Neural cell (in vitro differentiated cells): ENCODE results near the gene IFIT2. TPM values are rescaled to one million over a fixed set of nuclear protein-coding genes. Genes with fewer than 3 reads are reported as not detected.

Source experiments
- H2AFZ ChIP-seq: fragments of 200-600, 300-800 bp; sonication (generic), shearing (Covaris generic); 2 replicates; pipeline ENCODE4 v1.6.0; 2014; ENCODE audit warnings: low read depth, mild to moderate bottlenecking, antibody characterized with exemption, low read length, moderate library complexity
- H3F3A ChIP-seq: fragments of 200-600 bp; shearing (Covaris generic); 2 replicates; pipeline ENCODE4 v1.6.1; 2016; ENCODE audit warnings: mild to moderate bottlenecking, moderate library complexity, mixed read lengths, antibody characterized with exemption, low read length; ENCODE audit not compliant: insufficient read depth, poor library complexity, severe bottlenecking
- H3K27ac ChIP-seq: fragments of 200-600, 300-800 bp; sonication (generic), shearing (Covaris generic); 2 replicates; pipeline ENCODE4 v1.5.1; 2014; ENCODE audit warnings: mild to moderate bottlenecking, low read length, moderate library complexity
- H3K27me3 ChIP-seq: fragments of 300-800, 200-600 bp; sonication (generic), shearing (Covaris generic); 2 replicates; pipeline ENCODE4 v1.6.0; 2014; ENCODE audit warnings: mild to moderate bottlenecking, low read depth, low read length, moderate library complexity; ENCODE audit not compliant: insufficient read depth
- H3K36me3 ChIP-seq: fragments of 300-800, 200-600 bp; sonication (generic), shearing (Covaris generic); 2 replicates; pipeline ENCODE4 v1.5.1; 2014; ENCODE audit warnings: mild to moderate bottlenecking, antibody characterized with exemption, low read length, moderate library complexity; ENCODE audit not compliant: insufficient read depth
- H3K4me2 ChIP-seq: fragments of 300-800, 200-600 bp; sonication (generic), shearing (Covaris generic); 2 replicates; pipeline ENCODE4 v1.6.0; 2014; ENCODE audit warnings: mild to moderate bottlenecking, low read length
- H3K4me3 ChIP-seq: fragments of 300-800, 200-600 bp; sonication (generic), shearing (Covaris generic); 2 replicates; pipeline ENCODE4 v1.5.1; 2014; ENCODE audit warnings: mild to moderate bottlenecking, low read length, moderate library complexity
- H3K79me2 ChIP-seq: fragments of 200-600 bp; shearing (Covaris generic); replicated peaks from 2 replicates; pipeline ENCODE4 v1.6.0; 2014; ENCODE audit warnings: mild to moderate bottlenecking, low read length, moderate library complexity; ENCODE audit not compliant: insufficient read depth
- H3K9ac ChIP-seq: fragments of 300-800, 200-600 bp; sonication (generic), shearing (Covaris generic); 2 replicates; pipeline ENCODE4 v1.6.1; 2016; ENCODE audit warnings: mild to moderate bottlenecking, low read length, mixed read lengths
- H3K9me2 ChIP-seq: fragments of 200-600 bp; shearing (Covaris generic); 2 replicates; pipeline ENCODE4 v1.6.1; 2016; ENCODE audit warnings: mild to moderate bottlenecking, low read length, mixed read lengths; ENCODE audit not compliant: insufficient read depth
- H3K9me3 ChIP-seq: fragments of 200-600, 300-800 bp; sonication (generic), shearing (Covaris generic); 2 replicates; pipeline ENCODE4 v1.6.1; 2016; ENCODE audit warnings: mild to moderate bottlenecking, mixed run types, low read length, moderate library complexity, mixed read lengths
- H4K20me1 ChIP-seq: fragments of 200-600 bp; shearing (Covaris generic); 2 replicates; pipeline ENCODE4 v1.6.1; 2016; ENCODE audit warnings: mild to moderate bottlenecking, mixed run types; ENCODE audit not compliant: insufficient read depth
- CTCF ChIP-seq: fragments of 450-650 bp; IDR thresholded peaks from 2 replicates; pipeline ENCODE4 v1.5.1; 2014; ENCODE audit warnings: antibody characterized with exemption, mild to moderate bottlenecking, moderate library complexity; ENCODE audit not compliant: poor library complexity, severe bottlenecking
- EP300 ChIP-seq: fragments of 450-650 bp; conservative IDR thresholded peaks from 2 replicates; pipeline ENCODE4 v1.6.1; 2014; ENCODE audit warnings: antibody characterized with exemption, mild to moderate bottlenecking, moderate library complexity; ENCODE audit not compliant: poor library complexity, severe bottlenecking
- EZH2 ChIP-seq: fragments of 200-600, 300-800 bp; shearing (Covaris generic), sonication (generic); IDR thresholded peaks from 2 replicates; pipeline ENCODE4 v1.6.1; 2014; ENCODE audit warnings: antibody characterized with exemption, low read length, borderline replicate concordance, mild to moderate bottlenecking; ENCODE audit not compliant: insufficient read depth, poor library complexity, severe bottlenecking
- MXI1 ChIP-seq: fragments of 450-650 bp; conservative IDR thresholded peaks from 2 replicates; pipeline ENCODE4 v1.6.1; 2014; ENCODE audit warnings: antibody characterized with exemption, mild to moderate bottlenecking; ENCODE audit not compliant: poor library complexity, severe bottlenecking
- POLR2AphosphoS5 ChIP-seq: IDR thresholded peaks from 2 replicates; pipeline ENCODE4 v1.6.1; 2012
- RAD21 ChIP-seq: fragments of 450-650 bp; conservative IDR thresholded peaks from 2 replicates; pipeline ENCODE4 v1.6.1; 2014; ENCODE audit warnings: antibody characterized with exemption, mild to moderate bottlenecking, moderate library complexity
- REST ChIP-seq: IDR thresholded peaks from 2 replicates; pipeline ENCODE4 v1.6.1; 2012; ENCODE audit warnings: borderline replicate concordance
- SMC3 ChIP-seq: fragments of 450-650 bp; conservative IDR thresholded peaks from 2 replicates; pipeline ENCODE4 v1.6.1; 2014; ENCODE audit warnings: antibody characterized with exemption, mild to moderate bottlenecking, moderate library complexity; ENCODE audit not compliant: poor library complexity
- TAF1 ChIP-seq: IDR thresholded peaks from 2 replicates; pipeline ENCODE4 v1.6.1; 2012; ENCODE audit warnings: low read depth
- polyA plus RNA-seq: library from polyadenylated mRNA; depleted of rRNA; stranded (reverse); fragments of >200 nt; gene quantifications from 2 replicates; pipeline ENCODE4 v1.2.3, GENCODE V29; 2014

The IFIT2 gene
- polyA plus RNA-seq, 1 donor from 2014 or later, result 0.26 TPM

GRCh38 chr10:89294721-89295239 is 7.1 kb upstream of the IFIT2 start:
- H3K27me3 ChIP-seq, result no peaks in the 10 kb centered on the region
- H3K36me3 ChIP-seq, result peaks cover 6% of the 10 kb centered on the region
- no peaks in the 10 kb centered on the region for H4K20me1 ChIP-seq
- H3K9ac ChIP-seq, result no peak overlapping the region
- no peak overlapping the region for H3K4me3 ChIP-seq
- H3F3A ChIP-seq, result no peaks in the 10 kb centered on the region
- H3K4me2 ChIP-seq, result no peak overlapping the region
- no peaks in the 10 kb centered on the region for H3K9me2 ChIP-seq
- H3K27ac ChIP-seq, result no peak overlapping the region
- no peaks in the 10 kb centered on the region for H3K79me2 ChIP-seq
- no peak overlapping the region for H2AFZ ChIP-seq
- TF ChIP-seq CTCF, result no peak
- TF ChIP-seq POLR2AphosphoS5, result no peak
- TF ChIP-seq RAD21, result no peak
- TF ChIP-seq TAF1, result no peak
- no peak for TF ChIP-seq SMC3
- TF ChIP-seq EP300, result no peak
- H3K9me3 ChIP-seq, result peaks cover 7% of the 10 kb centered on the region

- no peaks in the 10 kb centered on the region for H3K79me2 ChIP-seq
- H3K27ac ChIP-seq, result no peak overlapping the region
- TF ChIP-seq SMC3 (no peak), REST (no peak), CTCF (no peak), POLR2AphosphoS5 (no peak), MXI1 (no peak), RAD21 (no peak), EP300 (no peak), EZH2 (no peak)
- no peaks in the 10 kb centered on the region for H3F3A ChIP-seq
- peaks cover 7% of the 10 kb centered on the region for H3K9me3 ChIP-seq
- H3K9me2 ChIP-seq, result no peaks in the 10 kb centered on the region
- H3K4me2 ChIP-seq, result no peak overlapping the region
- no peaks in the 10 kb centered on the region for H3K27me3 ChIP-seq
- no peak overlapping the region for H3K9ac ChIP-seq
- no peaks in the 10 kb centered on the region for H4K20me1 ChIP-seq
- H3K4me3 ChIP-seq, result no peak overlapping the region
- peaks cover 6% of the 10 kb centered on the region for H3K36me3 ChIP-seq
- no peak overlapping the region for H2AFZ ChIP-seq
Observed at GRCh38 chr10:89295597-89295996, 6.2 kb upstream of the IFIT2 start.
